D721Med (cell line): ENCODE data around the gene ADARB2.
A peak's percentile ranks its signal among the peaks of the same experiment; 100 is the strongest.

Experiments used
- DNase-seq: peaks from one replicate; pipeline ENCODE4 v3.0.0; 2011; ENCODE audit warnings: low spot score; ENCODE audit not compliant: insufficient read length
- FAIRE-seq: peaks from 2 replicates; lab custom pipeline; 2011; peaks lifted over from hg19 to GRCh38; lab: Jason Lieb, UNC
- TF ChIP-seq, protein P1 (sequence below): IDR thresholded peaks from 2 replicates; pipeline ENCODE4 v1.5.1; 2012; ENCODE audit warnings: mild to moderate bottlenecking, control low read depth; ENCODE audit not compliant: insufficient read depth; ENCODE audit errors: missing control alignments

Gene ADARB2

DNA sequence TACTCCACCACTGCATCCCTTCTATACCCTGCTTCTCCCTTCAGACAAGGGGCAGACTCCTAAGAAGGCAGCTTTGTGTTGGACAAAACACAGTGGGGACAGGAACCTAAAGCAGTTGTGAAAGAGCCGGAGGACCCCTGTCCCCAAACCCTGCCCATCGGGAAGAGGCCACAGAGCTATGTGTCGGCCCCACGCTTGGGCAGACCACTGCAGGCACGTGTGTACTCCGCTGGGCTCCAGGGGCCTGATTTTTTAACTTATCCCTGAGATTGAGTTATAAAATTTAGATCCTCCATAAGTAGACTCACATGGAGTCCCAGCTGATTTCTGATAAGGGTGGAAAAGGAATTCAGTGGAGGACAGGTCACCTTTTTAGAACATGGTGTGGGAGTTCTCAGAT, 310.5 kb downstream of the ADARB2 start:
- DNase-seq (no peak), FAIRE-seq (no peak)
- TF ChIP-seq, protein P1, sequence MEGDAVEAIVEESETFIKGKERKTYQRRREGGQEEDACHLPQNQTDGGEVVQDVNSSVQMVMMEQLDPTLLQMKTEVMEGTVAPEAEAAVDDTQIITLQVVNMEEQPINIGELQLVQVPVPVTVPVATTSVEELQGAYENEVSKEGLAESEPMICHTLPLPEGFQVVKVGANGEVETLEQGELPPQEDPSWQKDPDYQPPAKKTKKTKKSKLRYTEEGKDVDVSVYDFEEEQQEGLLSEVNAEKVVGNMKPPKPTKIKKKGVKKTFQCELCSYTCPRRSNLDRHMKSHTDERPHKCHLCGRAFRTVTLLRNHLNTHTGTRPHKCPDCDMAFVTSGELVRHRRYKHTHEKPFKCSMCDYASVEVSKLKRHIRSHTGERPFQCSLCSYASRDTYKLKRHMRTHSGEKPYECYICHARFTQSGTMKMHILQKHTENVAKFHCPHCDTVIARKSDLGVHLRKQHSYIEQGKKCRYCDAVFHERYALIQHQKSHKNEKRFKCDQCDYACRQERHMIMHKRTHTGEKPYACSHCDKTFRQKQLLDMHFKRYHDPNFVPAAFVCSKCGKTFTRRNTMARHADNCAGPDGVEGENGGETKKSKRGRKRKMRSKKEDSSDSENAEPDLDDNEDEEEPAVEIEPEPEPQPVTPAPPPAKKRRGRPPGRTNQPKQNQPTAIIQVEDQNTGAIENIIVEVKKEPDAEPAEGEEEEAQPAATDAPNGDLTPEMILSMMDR: no peak

DNA sequence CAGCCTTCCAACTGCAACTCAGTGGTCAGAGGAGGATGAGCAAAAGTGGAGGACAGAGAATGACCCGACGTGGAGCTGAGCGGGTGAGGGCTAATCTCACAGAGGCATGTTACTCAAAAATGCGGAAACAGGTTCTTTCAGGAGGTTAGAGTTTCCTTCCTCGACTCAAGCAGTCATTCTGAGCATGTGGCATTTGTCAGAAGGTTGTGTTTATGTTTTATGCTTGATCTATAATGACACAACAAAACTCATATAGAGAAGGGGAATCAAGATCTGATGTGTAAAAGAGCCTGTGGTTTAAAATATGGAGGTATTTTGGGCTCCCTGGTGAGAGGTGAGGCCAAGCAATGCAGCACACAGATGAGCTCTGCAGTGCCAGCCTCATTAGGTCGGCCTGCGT, 311.4 kb downstream of the ADARB2 start:
- TF ChIP-seq, protein P1: no peak
- FAIRE-seq: no peak
- DNase-seq: no peak

DNA sequence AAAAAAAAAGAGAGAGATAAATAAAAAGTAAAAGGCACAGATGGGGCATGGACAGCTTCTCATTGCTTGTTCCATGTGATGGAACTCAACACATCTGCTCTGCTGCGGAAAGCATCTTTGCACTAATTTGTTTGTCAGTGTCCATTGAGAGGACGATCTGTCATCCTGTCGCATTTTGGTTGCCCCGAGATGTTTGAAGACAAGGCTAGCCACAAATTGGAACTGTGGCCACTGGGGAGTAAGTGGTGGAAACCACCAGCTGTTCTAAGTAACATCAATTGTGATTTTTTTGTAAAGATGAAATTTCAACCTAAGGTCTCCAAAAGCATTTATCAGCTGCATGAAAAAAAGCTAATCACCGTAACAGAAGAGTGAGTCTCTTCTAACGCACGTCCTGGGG, 312.7 kb downstream of the ADARB2 start:
- FAIRE-seq: no peak
- DNase-seq: no peak
- TF ChIP-seq, protein P1: no peak

DNA sequence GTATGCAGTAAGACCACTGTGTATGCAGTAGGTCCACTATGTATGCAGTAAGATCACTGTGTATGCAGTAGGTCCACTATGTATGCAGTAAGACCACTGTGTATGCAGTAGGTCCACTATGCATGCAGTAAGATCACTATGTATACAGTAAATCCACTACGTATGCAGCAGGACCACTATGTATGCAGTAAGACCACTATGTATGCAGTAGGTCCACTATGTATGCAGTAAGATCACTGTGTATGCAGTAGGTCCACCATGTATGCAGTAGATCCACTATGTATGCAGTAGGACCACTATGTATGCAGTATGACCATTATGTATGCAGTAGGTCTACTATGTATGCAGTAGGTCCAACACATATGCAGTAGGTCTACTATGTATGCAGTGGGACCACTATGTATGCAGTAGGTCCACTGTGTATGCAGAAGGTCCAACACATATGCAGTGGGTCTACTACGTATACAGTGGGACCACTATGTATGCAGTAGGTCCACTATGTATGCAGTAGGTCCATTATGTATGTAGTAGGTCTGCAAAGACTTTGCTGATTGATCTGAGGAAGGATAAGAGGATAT, 313.6 kb downstream of the ADARB2 start:
- TF ChIP-seq, protein P1: no peak
- FAIRE-seq (no peak), DNase-seq (no peak)

GRCh38 chr10:1422275-1422674, 315.1 kb downstream of the ADARB2 start:
- FAIRE-seq (no peak), DNase-seq (no peak)
- TF ChIP-seq, protein P1: no peak

GRCh38 chr10:1420661-1421362, 316.5 kb downstream of the ADARB2 start:
- no peak for FAIRE-seq
- TF ChIP-seq, protein P1: peak; percentile 62
- peak; percentile 62 for DNase-seq
